ENCODE data around the gene STXBP6. TPM values are rescaled to one million over a fixed set of nuclear protein-coding genes. Genes with fewer than 3 reads are reported as not detected.

STXBP6 gene
- total RNA-seq, 1 experiment from 2014 or later = 5.3 TPM

GRCh38 chr14:24965934-24966578, 83.9 kb downstream of the STXBP6 start:
- H3K9me3 ChIP-seq (ENCODE audit: low read depth, low read length, poor library complexity, severe bottlenecking) = no peaks in the 10 kb centered on the region
- no peak overlapping the region for H3K27ac ChIP-seq (ENCODE audit: low read depth, low read length, poor library complexity, severe bottlenecking)
- H3K36me3 ChIP-seq (ENCODE audit: insufficient read depth, low read length, poor library complexity, severe bottlenecking) = no peaks in the 10 kb centered on the region
- no peak overlapping the region for H3K4me3 ChIP-seq (ENCODE audit: low read depth, low read length, poor library complexity, severe bottlenecking)
- H3K27me3 ChIP-seq (replicated peaks; ENCODE audit: insufficient read depth, low read depth, low read length, poor library complexity) = no peaks in the 10 kb centered on the region
- no TSS peak for BruUV-seq (replicated peaks)
- intact Hi-C loops (cut with micrococcal nuclease; ENCODE audit: unreplicated experiment) = no loop called here
- peak; percentile 7 for DNase-seq (ENCODE audit: low spot score)
- no peak for TF ChIP-seq EZH2 (IDR thresholded peaks at IDR 0.05; ENCODE audit: borderline replicate concordance, low read depth, low read length, poor library complexity, severe bottlenecking)
- TF ChIP-seq, protein P1, sequence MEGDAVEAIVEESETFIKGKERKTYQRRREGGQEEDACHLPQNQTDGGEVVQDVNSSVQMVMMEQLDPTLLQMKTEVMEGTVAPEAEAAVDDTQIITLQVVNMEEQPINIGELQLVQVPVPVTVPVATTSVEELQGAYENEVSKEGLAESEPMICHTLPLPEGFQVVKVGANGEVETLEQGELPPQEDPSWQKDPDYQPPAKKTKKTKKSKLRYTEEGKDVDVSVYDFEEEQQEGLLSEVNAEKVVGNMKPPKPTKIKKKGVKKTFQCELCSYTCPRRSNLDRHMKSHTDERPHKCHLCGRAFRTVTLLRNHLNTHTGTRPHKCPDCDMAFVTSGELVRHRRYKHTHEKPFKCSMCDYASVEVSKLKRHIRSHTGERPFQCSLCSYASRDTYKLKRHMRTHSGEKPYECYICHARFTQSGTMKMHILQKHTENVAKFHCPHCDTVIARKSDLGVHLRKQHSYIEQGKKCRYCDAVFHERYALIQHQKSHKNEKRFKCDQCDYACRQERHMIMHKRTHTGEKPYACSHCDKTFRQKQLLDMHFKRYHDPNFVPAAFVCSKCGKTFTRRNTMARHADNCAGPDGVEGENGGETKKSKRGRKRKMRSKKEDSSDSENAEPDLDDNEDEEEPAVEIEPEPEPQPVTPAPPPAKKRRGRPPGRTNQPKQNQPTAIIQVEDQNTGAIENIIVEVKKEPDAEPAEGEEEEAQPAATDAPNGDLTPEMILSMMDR (conservative IDR thresholded peaks at IDR 0.05; ENCODE audit: low read depth, low read length) = no peak
- CTCF ChIA-PET = no interaction called here
- POLR2A ChIA-PET (ENCODE audit: low non-redundant PET) = no interaction called here
- no peaks in the 10 kb centered on the region for H3K4me1 ChIP-seq (ENCODE audit: insufficient read depth, low read length, poor library complexity, severe bottlenecking)

DNA sequence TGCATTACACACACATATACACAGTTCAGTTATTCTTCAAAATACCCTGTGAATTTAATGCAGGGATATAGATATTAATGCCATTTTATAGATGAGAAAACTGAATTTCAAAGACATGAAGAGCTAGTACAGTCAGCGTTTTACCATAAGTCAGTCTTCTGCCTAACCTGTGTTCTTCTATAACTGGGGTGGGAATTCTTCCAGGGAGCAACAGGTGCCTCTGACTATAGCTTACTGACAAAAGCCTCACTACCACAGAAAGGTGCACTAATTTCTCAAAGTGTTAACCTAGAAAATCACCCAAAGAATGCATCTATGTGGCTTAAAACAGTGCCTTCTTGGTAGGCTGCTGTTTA, 84.4 kb downstream of the STXBP6 start:
- no peaks in the 10 kb centered on the region for H3K4me1 ChIP-seq (ENCODE audit: insufficient read depth, low read length, poor library complexity, severe bottlenecking)
- no peak overlapping the region for H3K27ac ChIP-seq (ENCODE audit: low read depth, low read length, poor library complexity, severe bottlenecking)
- ChIA-PET CTCF (no interaction called here), POLR2A (ENCODE audit: low non-redundant PET) (no interaction called here)
- intact Hi-C loops (cut with micrococcal nuclease; ENCODE audit: unreplicated experiment) = no loop called here
- TF ChIP-seq EZH2 (IDR thresholded peaks at IDR 0.05; ENCODE audit: borderline replicate concordance, low read depth, low read length, poor library complexity, severe bottlenecking) = no peak
- TF ChIP-seq, protein P1 (conservative IDR thresholded peaks at IDR 0.05; ENCODE audit: low read depth, low read length) = no peak
- H3K9me3 ChIP-seq (ENCODE audit: low read depth, low read length, poor library complexity, severe bottlenecking) = no peaks in the 10 kb centered on the region
- no peaks in the 10 kb centered on the region for H3K27me3 ChIP-seq (replicated peaks; ENCODE audit: insufficient read depth, low read depth, low read length, poor library complexity)
- BruUV-seq (replicated peaks) = no TSS peak
- H3K4me3 ChIP-seq (ENCODE audit: low read depth, low read length, poor library complexity, severe bottlenecking) = no peak overlapping the region
- no peaks in the 10 kb centered on the region for H3K36me3 ChIP-seq (ENCODE audit: insufficient read depth, low read length, poor library complexity, severe bottlenecking)
- DNase-seq (ENCODE audit: low spot score) = no peak

DNA sequence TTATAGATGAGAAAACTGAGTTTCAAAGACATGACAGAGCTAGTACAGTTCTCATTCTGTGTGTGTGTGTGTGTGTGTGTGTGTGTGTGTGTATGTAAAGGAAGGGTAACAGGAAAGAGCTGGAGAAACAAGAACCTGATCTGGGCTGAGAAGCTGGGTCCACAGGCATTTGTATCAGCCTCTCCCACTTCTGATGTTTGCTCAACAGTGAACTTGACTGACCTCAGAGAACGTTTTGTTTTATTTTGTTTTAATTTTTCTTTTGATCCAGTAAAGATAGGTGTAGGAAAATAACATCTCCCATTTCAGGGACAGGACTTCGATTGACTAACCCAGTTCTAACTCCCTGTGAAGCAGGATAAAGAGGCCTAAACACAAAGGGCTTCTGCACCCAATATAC, 85.4 kb downstream of the STXBP6 start:
- no peak for TF ChIP-seq EZH2 (IDR thresholded peaks at IDR 0.05; ENCODE audit: borderline replicate concordance, low read depth, low read length, poor library complexity, severe bottlenecking)
- TF ChIP-seq, protein P1 (conservative IDR thresholded peaks at IDR 0.05; ENCODE audit: low read depth, low read length) = no peak
- H3K4me3 ChIP-seq (ENCODE audit: low read depth, low read length, poor library complexity, severe bottlenecking) = no peak overlapping the region
- no peaks in the 10 kb centered on the region for H3K4me1 ChIP-seq (ENCODE audit: insufficient read depth, low read length, poor library complexity, severe bottlenecking)
- intact Hi-C loops (cut with micrococcal nuclease; ENCODE audit: unreplicated experiment) = no loop called here
- no peak overlapping the region for H3K27ac ChIP-seq (ENCODE audit: low read depth, low read length, poor library complexity, severe bottlenecking)
- no peaks in the 10 kb centered on the region for H3K9me3 ChIP-seq (ENCODE audit: low read depth, low read length, poor library complexity, severe bottlenecking)
- BruUV-seq (replicated peaks) = no TSS peak
- POLR2A ChIA-PET (ENCODE audit: low non-redundant PET) = no interaction called here
- no peak for DNase-seq (ENCODE audit: low spot score)
- no peaks in the 10 kb centered on the region for H3K27me3 ChIP-seq (replicated peaks; ENCODE audit: insufficient read depth, low read depth, low read length, poor library complexity)
- CTCF ChIA-PET = no interaction called here
- no peaks in the 10 kb centered on the region for H3K36me3 ChIP-seq (ENCODE audit: insufficient read depth, low read length, poor library complexity, severe bottlenecking)
